Endothelial cell of umbilical vein (primary cell): Measurements from ENCODE around the gene LRCH2. TPM values are rescaled to one million over a fixed set of nuclear protein-coding genes. Genes with fewer than 3 reads are reported as not detected.

Experiments used
- BruUV-seq: library from RNA; stranded (reverse); fragments of 400-500 nt; replicated peaks from 2 replicates; lab custom pipeline; 2021; lab: Mats Ljungman, UMichigan
- CTCF ChIA-PET: fragments of 300-600, 350-600 bp; sonication (Branson Sonifier 250); formaldehyde crosslinking; loops from one replicate; lab custom pipeline; 2021; ENCODE audit warnings: antibody characterized with exemption, inconsistent platforms; lab: Charles Lee
- POLR2A ChIA-PET: fragments of 300-600, 350-600 bp; sonication (Branson Sonifier 250); formaldehyde crosslinking; loops from one replicate; lab custom pipeline; 2021; ENCODE audit warnings: antibody characterized with exemption, inconsistent platforms; lab: Charles Lee
- DNase-seq: peaks from one replicate; pipeline ENCODE4 v3.0.0-alpha.2; 2011; ENCODE audit warnings: low read depth, low spot score
- FAIRE-seq: peaks from 2 replicates; lab custom pipeline; 2011; peaks lifted over from hg19 to GRCh38; lab: Jason Lieb, UNC
- H2AFZ ChIP-seq: 2 replicates; pipeline ENCODE4 v1.6.0; 2012; ENCODE audit warnings: low read depth, low read length, control low read depth, inconsistent platforms
- H3K27ac ChIP-seq: 2 replicates; pipeline ENCODE4 v1.5.1; 2011; ENCODE audit warnings: low read depth, mild to moderate bottlenecking, control low read depth, low read length, moderate library complexity; ENCODE audit not compliant: insufficient read depth
- H3K27me3 ChIP-seq, 2 experiments: 2 replicates each; pipeline versions ENCODE4 v1.6.0 to v1.6.1; 2011; ENCODE audit warnings: low read length in 2 of 2, mixed read lengths in 1 of 2; ENCODE audit not compliant: control insufficient read depth in 2 of 2, insufficient read depth in 2 of 2
- H3K36me3 ChIP-seq, 2 experiments: 2 replicates in 1 of 2; 3 replicates in 1 of 2; pipeline ENCODE4 v1.5.1; 2011; ENCODE audit warnings: low read length in 2 of 2, mild to moderate bottlenecking in 1 of 2, moderate library complexity in 1 of 2; ENCODE audit not compliant: control insufficient read depth in 2 of 2, insufficient read depth in 2 of 2; ENCODE audit errors: extremely low read depth in 1 of 2
- H3K4me1 ChIP-seq: 3 replicates; pipeline ENCODE4 v1.5.1; 2011; ENCODE audit warnings: mild to moderate bottlenecking, low read length; ENCODE audit not compliant: control insufficient read depth, insufficient read depth; ENCODE audit errors: extremely low read depth
- H3K4me2 ChIP-seq: 2 replicates; pipeline ENCODE4 v1.6.1; 2011; ENCODE audit warnings: low read length, control low read depth, mixed read lengths; ENCODE audit not compliant: insufficient read depth
- H3K4me3 ChIP-seq, 3 experiments: fragments of 200-600 bp in 1 of 3; sonication (generic), shearing (Covaris generic) in 1 of 3; replicated peaks in 1 of 3; 2 replicates each; pipeline ENCODE4 v1.5.1; 2011 to 2016; ENCODE audit warnings: control low read depth in 3 of 3, low read length in 3 of 3, mild to moderate bottlenecking in 2 of 3, inconsistent platforms in 1 of 3, low read depth in 1 of 3, moderate library complexity in 1 of 3; ENCODE audit not compliant: insufficient read depth in 1 of 3
- H3K79me2 ChIP-seq: 2 replicates; pipeline ENCODE4 v1.6.0; 2012; ENCODE audit warnings: low read length, inconsistent platforms; ENCODE audit not compliant: control insufficient read depth, insufficient read depth
- H3K9ac ChIP-seq: replicated peaks from 2 replicates; pipeline ENCODE3; 2011; ENCODE audit warnings: low read length, control low read depth; ENCODE audit not compliant: insufficient read depth; ENCODE audit errors: extremely low read depth
- H3K9me1 ChIP-seq: replicated peaks from 3 replicates; pipeline ENCODE4 v1.6.0; 2011; ENCODE audit warnings: mild to moderate bottlenecking, low read length; ENCODE audit not compliant: control insufficient read depth, insufficient read depth; ENCODE audit errors: extremely low read depth
- H3K9me3 ChIP-seq: replicated peaks from 2 replicates; pipeline ENCODE4 v1.5.1; 2012; ENCODE audit warnings: low read length, inconsistent platforms; ENCODE audit not compliant: control insufficient read depth, insufficient read depth
- H4K20me1 ChIP-seq: replicated peaks from 2 replicates; pipeline ENCODE3; 2011; ENCODE audit warnings: mild to moderate bottlenecking, low read length; ENCODE audit not compliant: control insufficient read depth, insufficient read depth; ENCODE audit errors: extremely low read depth
- CTCF ChIP-seq, 2 donors: IDR thresholded peaks; 1 replicate in 1 of 2; 2 replicates in 1 of 2; pipeline ENCODE4 v1.5.1; 2011; ENCODE audit warnings: low read length in 2 of 2, mild to moderate bottlenecking in 2 of 2, moderate library complexity in 2 of 2, control low read depth in 1 of 2, inconsistent platforms in 1 of 2, low read depth in 1 of 2; ENCODE audit not compliant: insufficient read depth in 1 of 2; ENCODE audit errors: extremely low read depth in 1 of 2
- EZH2 ChIP-seq: IDR thresholded peaks from 2 replicates; pipeline ENCODE4 v1.6.1; 2012; ENCODE audit warnings: borderline replicate concordance, low read depth, mild to moderate bottlenecking, moderate library complexity, low read length, inconsistent platforms; ENCODE audit not compliant: severe bottlenecking
- FOS ChIP-seq: IDR thresholded peaks from 2 replicates; pipeline ENCODE4 v1.6.1; 2011; ENCODE audit warnings: mild to moderate bottlenecking, low read length, moderate library complexity, borderline replicate concordance; ENCODE audit not compliant: insufficient read depth
- GATA2 ChIP-seq: IDR thresholded peaks from 2 replicates; pipeline ENCODE4 v1.7.0; 2011; ENCODE audit warnings: low read depth, mild to moderate bottlenecking, moderate library complexity, mixed read lengths, low read length; ENCODE audit not compliant: insufficient read length, insufficient read depth
- JUN ChIP-seq: IDR thresholded peaks from 2 replicates; pipeline ENCODE4 v1.6.1; 2011; ENCODE audit warnings: borderline replicate concordance, low read depth; ENCODE audit not compliant: insufficient read length, insufficient read depth
- MAX ChIP-seq: IDR thresholded peaks from 2 replicates; pipeline ENCODE4 v1.6.1; 2011; ENCODE audit not compliant: insufficient read depth, insufficient read length
- MYC ChIP-seq: IDR thresholded peaks from one replicate; pipeline ENCODE4 v1.6.1; 2011; ENCODE audit warnings: mild to moderate bottlenecking, low read depth, low read length
- POLR2A ChIP-seq: IDR thresholded peaks from 2 replicates; pipeline ENCODE4 v1.6.1; 2012; ENCODE audit warnings: low read depth, mild to moderate bottlenecking, control low read depth, low read length
- POLR2AphosphoS5 ChIP-seq: IDR thresholded peaks from 2 replicates; pipeline ENCODE4 v1.6.1; 2012; ENCODE audit warnings: low read depth, mild to moderate bottlenecking, control low read depth, low read length, moderate library complexity; ENCODE audit not compliant: insufficient read depth
- dilution Hi-C: fragments of 300-500 bp; cut with MboI; formaldehyde crosslinking; loops from one replicate; pipeline ENCODE4 v1.15.0; 2019; ENCODE audit warnings: low sequenced_read_pairs; ENCODE audit not compliant: extremely low pct_ligation_motif_present
- intact Hi-C: fragments of 100-400 bp; cut with micrococcal nuclease; formaldehyde crosslinking; loops from one replicate; pipeline ENCODE4 v1.10.0; 2022
- polyA plus RNA-seq, 4 experiments: library from polyadenylated mRNA; depleted of rRNA in 3 of 4; stranded (reverse) in 3 of 4; unstranded in 1 of 4; fragments of >200 nt; gene quantifications; 2 replicates each; pipeline versions ENCODE4 v1.2.1 to v1.2.3, GENCODE V29; 2011 to 2012; ENCODE audit warnings: missing spikeins in 1 of 4
- total RNA-seq: library from RNA; stranded (reverse); gene quantifications from 2 replicates; pipeline ENCODE4 v1.2.3, GENCODE V29; 2021

The LRCH2 gene
- total and polyA plus RNA-seq, 2 donors (not counting 3 experiments of a cell fraction or from before 2014, with no cell fraction given): 1.1 to 4.6 TPM

GRCh38 chrX:115234461-115234860 is 565 bp upstream of the LRCH2 start:
- TF ChIP-seq JUN (no peak), POLR2AphosphoS5 (no peak), MYC (no peak), MAX (no peak), GATA2 (no peak), FOS (no peak), EZH2 (no peak), POLR2A (no peak), CTCF (IDR thresholded peaks at IDR 0.05; ENCODE audit: extremely low read depth in 1 of 2, insufficient read depth in 1 of 2, low read depth in 1 of 2, low read length in 2 of 2) (no peak)
- H3K9ac ChIP-seq: peak overlapping the region; percentile 3
- peak overlapping the region; percentile 96 for H2AFZ ChIP-seq
- no TSS peak for BruUV-seq
- H3K27ac ChIP-seq: no peak overlapping the region
- H3K9me3 ChIP-seq: no peaks in the 10 kb centered on the region
- H3K79me2 ChIP-seq: no peaks in the 10 kb centered on the region
- no peaks in the 10 kb centered on the region for H3K27me3 ChIP-seq
- no peaks in the 10 kb centered on the region for H4K20me1 ChIP-seq
- dilution Hi-C loops (no loop called here), intact Hi-C loops (loop anchor here (5.0 kb wide), 2 partner anchors 62 to 443 kb away; no protein-coding TSS in a partner anchor)
- H3K4me2 ChIP-seq: peak overlapping the region; percentile 95
- POLR2A ChIA-PET: no interaction called here
- no peak for FAIRE-seq
- no peak for DNase-seq
- CTCF ChIA-PET: no interaction called here
- peaks cover 8% of the 10 kb centered on the region for H3K4me1 ChIP-seq
- H3K36me3 ChIP-seq: no peaks in the 10 kb centered on the region
- peak overlapping the region in 2 of 3 experiments; percentile 68 to 81 for H3K4me3 ChIP-seq
- no peaks in the 10 kb centered on the region for H3K9me1 ChIP-seq
